ENCODE measurements around the gene GNA15. TPM values are rescaled to one million over a fixed set of nuclear protein-coding genes. Genes with fewer than 3 reads are reported as not detected.
A peak's percentile ranks its signal among the peaks of the same experiment; 100 is the strongest.
"Not testable (repeated sequence)": the region's sequence is repeated elsewhere in the genome, so short reads cannot be mapped to it uniquely, and the experiment has no call there.

The GNA15 gene
- total RNA-seq, 1 experiment from 2014 or later, result not detected

DNA sequence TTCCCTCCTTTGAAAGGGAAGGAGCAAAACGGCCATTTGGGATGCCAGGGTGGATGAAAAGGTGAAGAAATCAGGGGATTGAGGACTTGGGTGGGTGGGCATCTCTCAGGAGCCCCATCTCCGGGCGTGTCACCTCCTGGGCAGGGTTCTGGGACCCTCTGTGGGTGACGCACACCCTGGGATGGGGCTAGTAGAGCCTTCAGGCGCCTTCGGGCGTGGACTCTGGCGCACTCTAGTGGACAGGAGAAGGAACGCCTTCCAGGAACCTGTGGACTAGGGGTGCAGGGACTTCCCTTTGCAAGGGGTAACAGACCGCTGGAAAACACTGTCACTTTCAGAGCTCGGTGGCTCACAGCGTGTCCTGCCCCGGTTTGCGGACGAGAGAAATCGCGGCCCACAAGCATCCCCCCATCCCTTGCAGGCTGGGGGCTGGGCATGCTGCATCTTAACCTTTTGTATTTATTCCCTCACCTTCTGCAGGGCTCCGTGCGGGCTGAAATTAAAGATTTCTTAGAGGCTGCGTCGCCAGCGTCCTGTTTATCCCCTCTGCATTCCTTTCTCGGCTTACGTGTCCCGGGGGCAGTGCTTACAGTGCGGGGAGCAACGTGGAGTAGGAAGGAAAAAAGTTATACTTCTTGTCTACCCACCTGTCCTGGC is 27.5 kb downstream of the GNA15 start:
- no peaks in the 10 kb centered on the region for H3K36me3 ChIP-seq (ENCODE audit: insufficient read depth, low read length)
- H3K9me2 ChIP-seq (replicated peaks; ENCODE audit: insufficient read depth, low read length), result no peaks in the 10 kb centered on the region
- no peaks in the 10 kb centered on the region for H4K20me1 ChIP-seq (ENCODE audit: insufficient read depth, low read depth, low read length)
- H3K27ac ChIP-seq (ENCODE audit: low read length), result no peak overlapping the region
- no peak overlapping the region for H3K4me2 ChIP-seq (ENCODE audit: low read depth, low read length, poor library complexity, severe bottlenecking)
- no peaks in the 10 kb centered on the region for H3K9me3 ChIP-seq (ENCODE audit: low read length)
- no peak overlapping the region for H2AFZ ChIP-seq (ENCODE audit: low read length)
- H3K9ac ChIP-seq (ENCODE audit: low read length), result no peak overlapping the region
- H3K27me3 ChIP-seq (ENCODE audit: low read length), result no peaks in the 10 kb centered on the region
- H3K4me1 ChIP-seq (ENCODE audit: low read length), result no peaks in the 10 kb centered on the region
- peak; percentile 92 for DNase-seq
- H3K79me2 ChIP-seq (ENCODE audit: low read length), result no peaks in the 10 kb centered on the region
- no peak overlapping the region for H3K4me3 ChIP-seq (ENCODE audit: low read length)

DNA sequence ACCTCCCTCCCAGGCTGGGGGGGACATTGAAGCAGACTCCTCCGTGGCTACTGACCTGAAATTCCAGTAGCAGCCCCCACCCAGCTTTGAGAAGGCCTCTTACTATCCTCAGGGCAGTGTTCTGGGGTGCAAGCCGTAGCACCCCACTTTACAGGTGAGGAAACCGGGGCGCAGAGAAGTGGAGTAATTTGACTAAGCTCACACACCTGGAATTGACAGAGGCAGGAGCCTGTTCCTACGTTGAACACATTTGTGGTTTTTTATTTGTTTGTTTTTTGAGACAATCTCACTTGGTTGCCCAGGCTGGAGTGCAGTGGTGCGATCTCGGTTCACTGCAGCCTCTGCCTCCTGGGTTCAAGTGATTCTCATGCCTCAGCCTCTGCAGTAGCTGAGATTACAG is 28.1 kb downstream of the GNA15 start:
- H2AFZ ChIP-seq (ENCODE audit: low read length), result no peak overlapping the region
- H3K9me3 ChIP-seq (ENCODE audit: low read length), result no peaks in the 10 kb centered on the region
- H3K36me3 ChIP-seq (ENCODE audit: insufficient read depth, low read length), result no peaks in the 10 kb centered on the region
- H3K4me3 ChIP-seq (ENCODE audit: low read length), result no peak overlapping the region
- H3K27me3 ChIP-seq (ENCODE audit: low read length), result no peaks in the 10 kb centered on the region
- no peak overlapping the region for H3K27ac ChIP-seq (ENCODE audit: low read length)
- no peak for DNase-seq
- H3K9me2 ChIP-seq (replicated peaks; ENCODE audit: insufficient read depth, low read length), result no peaks in the 10 kb centered on the region
- H3K4me1 ChIP-seq (ENCODE audit: low read length), result no peaks in the 10 kb centered on the region
- no peaks in the 10 kb centered on the region for H4K20me1 ChIP-seq (ENCODE audit: insufficient read depth, low read depth, low read length)
- H3K9ac ChIP-seq (ENCODE audit: low read length), result no peak overlapping the region
- no peaks in the 10 kb centered on the region for H3K79me2 ChIP-seq (ENCODE audit: low read length)
- no peak overlapping the region for H3K4me2 ChIP-seq (ENCODE audit: low read depth, low read length, poor library complexity, severe bottlenecking)

DNA sequence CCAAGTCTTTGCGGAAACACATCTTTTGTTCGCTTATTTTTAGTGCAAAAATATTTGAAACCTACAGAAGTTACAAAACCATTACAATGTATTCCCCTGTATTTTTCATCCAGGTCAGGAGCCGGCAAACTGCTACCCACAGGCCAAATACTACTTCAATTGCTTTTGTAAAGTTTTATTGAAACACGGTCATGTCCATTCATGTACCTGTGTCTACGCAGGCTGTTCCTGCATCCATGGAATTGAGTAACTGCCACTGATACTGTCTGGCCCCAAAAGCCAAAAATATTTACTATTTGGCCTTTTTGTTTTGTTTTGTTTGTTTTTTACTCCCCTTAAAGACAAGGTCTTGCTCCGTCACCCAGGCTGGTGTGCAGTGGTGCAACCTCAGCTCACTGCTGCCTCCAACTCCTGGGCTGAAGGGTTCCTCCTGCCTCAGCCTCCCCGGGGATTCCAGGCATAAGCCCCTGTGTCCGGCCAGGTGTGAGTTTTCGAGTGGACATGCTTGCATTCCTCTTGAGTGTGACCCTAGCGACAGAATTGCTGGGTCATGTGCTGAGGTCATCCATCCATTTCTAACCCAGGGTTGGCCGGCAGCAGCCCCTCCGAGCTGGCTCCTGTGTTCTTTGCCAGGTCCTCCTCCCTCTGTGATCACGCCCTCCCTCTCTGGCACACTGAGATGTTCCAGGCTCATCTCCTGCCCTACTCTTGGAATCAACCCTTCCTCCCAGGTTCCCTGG is 31.9 kb downstream of the GNA15 start:
- Histone ChIP-seq H2AFZ (ENCODE audit: low read length) (no peak overlapping the region), H3K27ac (ENCODE audit: low read length) (no peak overlapping the region), H3K27me3 (ENCODE audit: low read length) (no peaks in the 10 kb centered on the region), H3K9ac (ENCODE audit: low read length) (no peak overlapping the region), H3K79me2 (ENCODE audit: low read length) (no peaks in the 10 kb centered on the region), H3K4me3 (ENCODE audit: low read length) (no peak overlapping the region), H4K20me1 (ENCODE audit: insufficient read depth, low read depth, low read length) (no peaks in the 10 kb centered on the region), H3K4me1 (ENCODE audit: low read length) (no peaks in the 10 kb centered on the region), H3K9me2 (replicated peaks; ENCODE audit: insufficient read depth, low read length) (no peaks in the 10 kb centered on the region), H3K9me3 (ENCODE audit: low read length) (peaks cover 6% of the 10 kb centered on the region; the same call in 1 of the 2 replicates), H3K36me3 (ENCODE audit: insufficient read depth, low read length) (no peaks in the 10 kb centered on the region), H3K4me2 (ENCODE audit: low read depth, low read length, poor library complexity, severe bottlenecking) (no peak overlapping the region)
- no peak for DNase-seq

DNA sequence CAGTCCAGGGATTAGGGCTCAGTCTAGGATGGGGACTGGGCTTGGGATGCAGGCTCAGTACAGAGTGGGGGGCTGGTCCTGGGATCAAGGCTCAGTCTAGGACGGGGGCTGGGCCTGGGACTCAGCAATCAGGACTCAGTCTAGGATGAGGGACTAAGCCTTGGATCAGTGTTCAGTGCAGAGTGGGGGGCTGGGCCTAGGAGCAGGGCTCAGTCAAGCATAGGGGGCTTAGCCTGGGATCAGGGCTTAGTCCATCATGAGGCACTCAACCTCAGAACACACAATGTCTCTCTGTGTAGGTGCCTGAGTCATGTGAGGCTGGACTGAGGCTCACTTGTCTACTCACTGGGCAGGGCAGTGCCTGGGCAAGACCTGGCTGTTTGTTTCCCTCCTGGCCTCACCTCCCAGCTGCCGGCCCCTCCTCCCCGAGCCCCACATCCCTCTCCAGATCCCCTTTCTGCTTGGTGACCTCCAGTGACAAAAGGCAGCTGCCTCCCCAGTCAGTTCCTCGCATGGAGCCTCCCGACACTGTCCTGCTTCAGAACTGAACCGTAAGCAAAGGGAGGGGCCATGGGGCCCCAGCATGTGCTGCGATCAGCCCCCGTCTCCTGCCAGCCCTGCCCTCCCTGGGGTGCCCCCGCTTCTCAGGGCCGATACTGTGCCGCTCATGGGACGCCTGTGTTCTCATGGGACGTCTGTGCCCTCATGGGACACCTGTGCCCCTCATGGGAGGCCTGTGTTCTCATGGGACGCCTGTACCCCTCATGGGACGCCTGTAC is 36.2 kb downstream of the GNA15 start:
- Histone ChIP-seq H2AFZ (ENCODE audit: low read length) (no peak overlapping the region), H3K9ac (ENCODE audit: low read length) (no peak overlapping the region), H4K20me1 (ENCODE audit: insufficient read depth, low read depth, low read length) (no peaks in the 10 kb centered on the region), H3K27me3 (ENCODE audit: low read length) (no peaks in the 10 kb centered on the region), H3K4me2 (ENCODE audit: low read depth, low read length, poor library complexity, severe bottlenecking) (no peak overlapping the region), H3K79me2 (ENCODE audit: low read length) (no peaks in the 10 kb centered on the region), H3K27ac (ENCODE audit: low read length) (peak overlapping the region; percentile 74), H3K4me1 (ENCODE audit: low read length) (no peaks in the 10 kb centered on the region), H3K4me3 (ENCODE audit: low read length) (no peak overlapping the region), H3K9me2 (replicated peaks; ENCODE audit: insufficient read depth, low read length) (no peaks in the 10 kb centered on the region), H3K9me3 (ENCODE audit: low read length) (peaks cover 6% of the 10 kb centered on the region; the same call in 1 of the 2 replicates), H3K36me3 (ENCODE audit: insufficient read depth, low read length) (no peaks in the 10 kb centered on the region)
- no peak for DNase-seq

DNA sequence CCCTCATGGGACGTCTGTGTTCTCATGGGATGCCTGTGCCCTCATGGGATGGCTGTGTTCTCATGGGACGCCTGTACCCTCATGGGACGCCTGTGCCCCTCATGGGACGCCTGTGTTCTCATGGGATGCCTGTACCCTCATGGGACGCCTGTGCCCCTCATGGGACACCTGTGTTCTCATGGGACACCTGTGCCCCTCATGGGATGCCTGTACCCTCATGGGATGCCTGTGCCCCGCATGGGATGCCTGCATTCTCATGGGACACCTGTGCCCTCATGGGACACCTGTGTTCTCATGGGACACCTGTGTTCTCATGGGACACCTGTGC is 36.8 kb downstream of the GNA15 start:
- H3K9me2 ChIP-seq (replicated peaks; ENCODE audit: insufficient read depth, low read length); H3K79me2 ChIP-seq (ENCODE audit: low read length); H3K4me3 ChIP-seq (ENCODE audit: low read length); H3K27me3 ChIP-seq (ENCODE audit: low read length); H4K20me1 ChIP-seq (ENCODE audit: insufficient read depth, low read depth, low read length); H3K36me3 ChIP-seq (ENCODE audit: insufficient read depth, low read length); H3K9me3 ChIP-seq (ENCODE audit: low read length); H2AFZ ChIP-seq (ENCODE audit: low read length); DNase-seq; H3K4me2 ChIP-seq (ENCODE audit: low read depth, low read length, poor library complexity, severe bottlenecking); H3K4me1 ChIP-seq (ENCODE audit: low read length); H3K9ac ChIP-seq (ENCODE audit: low read length): not testable (repeated sequence)
- H3K27ac ChIP-seq (ENCODE audit: low read length), result peak overlapping the region; percentile 74

DNA sequence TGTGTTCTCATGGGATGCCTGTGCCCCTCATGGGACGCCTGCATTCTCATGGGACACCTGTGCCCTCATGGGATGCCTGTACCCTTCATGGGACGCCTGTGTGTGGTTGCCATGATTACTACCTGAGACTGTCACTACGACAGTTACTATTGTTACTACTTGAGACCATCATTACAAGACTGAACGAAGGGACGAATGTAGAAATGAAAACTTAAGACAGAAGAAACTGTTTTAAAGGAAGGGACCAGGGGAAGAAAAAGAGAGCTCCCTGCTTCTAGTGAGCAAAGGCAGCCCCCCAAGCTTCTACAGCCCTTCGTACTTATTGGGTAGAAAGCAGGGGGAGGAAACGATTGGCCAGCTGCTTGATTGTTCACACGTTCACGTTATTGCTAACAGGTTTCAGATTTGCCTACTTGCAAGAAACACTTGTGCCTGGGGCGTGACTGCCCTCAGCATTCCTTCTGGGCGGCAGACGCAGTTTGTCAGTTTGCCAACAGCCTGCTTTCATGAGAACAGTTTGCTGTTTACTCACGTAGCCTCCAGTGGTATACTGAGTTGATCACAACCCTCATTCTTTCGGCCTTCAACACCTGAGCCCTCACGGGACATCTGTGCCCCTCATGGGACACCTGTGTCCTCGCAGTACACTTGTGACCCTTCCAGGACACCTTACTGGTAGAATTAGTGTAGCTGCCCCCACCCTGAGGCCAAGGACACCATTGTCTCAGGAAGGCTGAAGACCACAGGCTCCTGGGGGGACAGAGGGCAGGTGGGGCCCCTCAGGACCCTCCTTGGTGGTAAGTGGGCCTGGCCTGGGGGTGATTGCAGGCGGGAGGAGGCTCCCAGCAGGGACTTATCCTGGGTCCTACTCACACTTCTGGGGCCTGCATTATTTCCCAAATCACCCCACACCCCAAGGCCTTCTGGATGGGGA is 40.2 kb downstream of the GNA15 start:
- peaks cover 16% of the 10 kb centered on the region for H3K4me1 ChIP-seq (ENCODE audit: low read length)
- H4K20me1 ChIP-seq (ENCODE audit: insufficient read depth, low read depth, low read length), result no peaks in the 10 kb centered on the region
- H3K9me2 ChIP-seq (replicated peaks; ENCODE audit: insufficient read depth, low read length), result no peaks in the 10 kb centered on the region
- no peaks in the 10 kb centered on the region for H3K27me3 ChIP-seq (ENCODE audit: low read length)
- H3K36me3 ChIP-seq (ENCODE audit: insufficient read depth, low read length), result no peaks in the 10 kb centered on the region
- H2AFZ ChIP-seq (ENCODE audit: low read length), result no peak overlapping the region
- H3K4me3 ChIP-seq (ENCODE audit: low read length), result no peak overlapping the region
- H3K9ac ChIP-seq (ENCODE audit: low read length), result no peak overlapping the region
- no peak for DNase-seq
- H3K4me2 ChIP-seq (ENCODE audit: low read depth, low read length, poor library complexity, severe bottlenecking), result no peak overlapping the region
- no peaks in the 10 kb centered on the region for H3K79me2 ChIP-seq (ENCODE audit: low read length)
- H3K9me3 ChIP-seq (ENCODE audit: low read length), result peaks cover 6% of the 10 kb centered on the region; the same call in 1 of the 2 replicates
- H3K27ac ChIP-seq (ENCODE audit: low read length), result peak overlapping the region; percentile 71

DNA sequence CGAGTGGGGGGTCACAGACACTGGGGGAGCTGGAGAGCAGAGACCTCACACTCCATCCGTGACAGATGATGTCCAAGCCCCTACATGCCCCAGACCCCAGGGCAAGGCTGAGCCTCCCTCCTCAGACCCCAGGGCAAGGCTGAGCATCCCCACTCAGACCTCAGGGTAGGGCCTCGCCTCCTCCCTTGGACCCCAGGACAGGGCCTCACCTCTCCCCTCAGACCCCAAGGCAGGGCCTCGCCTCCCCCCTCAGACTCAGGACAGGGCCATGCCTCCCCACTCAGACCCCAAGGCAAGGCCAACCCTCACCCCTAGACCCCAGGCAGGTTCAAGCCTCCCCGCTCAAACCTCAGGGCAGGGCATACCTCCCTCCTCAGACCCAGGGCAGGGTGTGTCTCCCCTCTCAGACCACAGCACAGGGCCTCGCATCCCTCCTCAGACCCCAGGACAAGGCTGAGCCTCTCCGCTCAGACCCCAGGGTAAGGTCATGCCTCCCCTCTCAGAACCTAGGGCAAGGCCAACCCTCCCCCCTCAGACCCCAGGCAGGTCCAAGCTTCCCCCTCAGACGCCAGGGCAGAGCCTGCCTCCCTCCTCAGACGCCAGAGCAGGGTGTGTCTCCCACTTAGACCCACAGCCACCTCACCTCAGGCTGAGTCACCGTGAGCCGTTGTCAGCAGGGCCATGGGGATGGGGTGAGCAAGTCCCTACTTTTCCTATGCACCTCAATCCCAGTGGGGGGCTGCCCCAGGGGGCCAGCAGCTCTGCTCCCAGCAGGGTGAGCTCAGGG is 41.1 kb downstream of the GNA15 start:
- Histone ChIP-seq H3K9me2 (replicated peaks; ENCODE audit: insufficient read depth, low read length) (no peaks in the 10 kb centered on the region), H4K20me1 (ENCODE audit: insufficient read depth, low read depth, low read length) (no peaks in the 10 kb centered on the region), H3K9ac (ENCODE audit: low read length) (no peak overlapping the region), H3K4me1 (ENCODE audit: low read length) (peaks cover 22% of the 10 kb centered on the region), H3K4me3 (ENCODE audit: low read length) (no peak overlapping the region), H3K9me3 (ENCODE audit: low read length) (peaks cover 6% of the 10 kb centered on the region; the same call in 1 of the 2 replicates), H3K4me2 (ENCODE audit: low read depth, low read length, poor library complexity, severe bottlenecking) (no peak overlapping the region), H2AFZ (ENCODE audit: low read length) (no peak overlapping the region), H3K27ac (ENCODE audit: low read length) (no peak overlapping the region), H3K36me3 (ENCODE audit: insufficient read depth, low read length) (no peaks in the 10 kb centered on the region), H3K27me3 (ENCODE audit: low read length) (no peaks in the 10 kb centered on the region), H3K79me2 (ENCODE audit: low read length) (no peaks in the 10 kb centered on the region)
- DNase-seq, result no peak
